Heart left ventricle (tissue), 16 donors: ENCODE results near the gene ANTXRL. TPM values are rescaled to one million over a fixed set of nuclear protein-coding genes. Genes with fewer than 3 reads are reported as not detected.
A peak's percentile ranks its signal among the peaks of the same experiment; 100 is the strongest.

Experiments used
- ATAC-seq, 4 donors: fragments of 200-7000 bp; cut with Tn5 transposase; one replicate each; pipeline ENCODE4 v1.9.1; 2020 to 2022; ENCODE audit warnings: moderate library complexity in 4 of 4, mild to moderate bottlenecking in 3 of 4, moderate number of reproducible peaks in 1 of 4
- DNase-seq, 5 donors: peaks; one replicate each; pipeline ENCODE4 v3.0.0-alpha.2; 2020
- H3K27ac ChIP-seq, 12 donors: fragments of 200-600 bp; sonication (generic) in 4 of 12; one replicate each; pipeline versions ENCODE4 v1.5.0 to v1.8.0; 2016 to 2022; ENCODE audit warnings: mild to moderate bottlenecking in 2 of 12
- H3K27me3 ChIP-seq, 9 donors: fragments of 200-600 bp; sonication (generic) in 2 of 9; one replicate each; pipeline versions ENCODE4 v1.5.1 to v1.8.0; 2016 to 2022; ENCODE audit warnings: mild to moderate bottlenecking in 3 of 9
- H3K36me3 ChIP-seq, 9 donors: fragments of 200-600 bp; sonication (generic) in 2 of 9; one replicate each; pipeline versions ENCODE4 v1.5.0 to v1.8.0; 2018 to 2022; ENCODE audit warnings: mild to moderate bottlenecking in 2 of 9
- H3K4me1 ChIP-seq, 12 donors: fragments of 200-600 bp; sonication (generic) in 4 of 12; one replicate each; pipeline versions ENCODE4 v1.5.0 to v1.8.0; 2016 to 2022; ENCODE audit warnings: mild to moderate bottlenecking in 3 of 12
- H3K4me3 ChIP-seq, 12 donors: fragments of 200-600 bp; sonication (generic) in 4 of 12; one replicate each; pipeline versions ENCODE4 v1.5.0 to v1.8.0; 2017 to 2022; ENCODE audit warnings: mild to moderate bottlenecking in 9 of 12, moderate library complexity in 4 of 12
- H3K9me3 ChIP-seq, 12 donors: fragments of 200-600 bp; sonication (generic) in 4 of 12; one replicate each; pipeline versions ENCODE4 v1.5.0 to v1.8.0; 2016 to 2022; ENCODE audit warnings: mild to moderate bottlenecking in 1 of 12
- POLR2A ChIP-seq, 2 donors: fragments of 450-650 bp; IDR thresholded peaks; one replicate each; pipeline ENCODE4 v1.6.1; 2017; ENCODE audit warnings: antibody characterized with exemption in 2 of 2, mild to moderate bottlenecking in 2 of 2, moderate library complexity in 2 of 2
- WGBS, 4 donors: extraction: QIAGEN DNeasy Blood & Tissue Kit in 2 of 4; methylation state at CpG; one replicate each; pipeline versions ENCODE4 v1.1.5 to v1.1.7; 2013 to 2018; 5-methylcytosine and 5-hydroxymethylcytosine counted together
- intact Hi-C, 10 donors: fragments of 100-400 bp; cut with DNase I; formaldehyde crosslinking; loops; one replicate each; pipeline versions ENCODE4 v1.11.1 to v1.14.2; 2022
- polyA plus RNA-seq, 2 donors: library from polyadenylated mRNA; stranded (reverse); fragments of 200-250 nt; gene quantifications; one replicate each; pipeline ENCODE4 v1.2.3, GENCODE V29; 2013
- total RNA-seq, 9 donors: library from RNA; depleted of rRNA in 2 of 9; stranded (reverse); fragments of >200 nt in 2 of 9; fragmentation: NEBNext Ultra II Directional in 3 of 9; extraction: Animal tissue kit (Norgen Biotek cat#: 25700) in 3 of 9; gene quantifications; one replicate each; pipeline versions ENCODE4 v1.1.0 to v1.2.4, GENCODE V29; 2016 to 2023
- TF ChIP-seq, protein P1 (sequence below), 12 donors: fragments of 200-600 bp; sonication (generic) in 4 of 12; IDR thresholded peaks; one replicate each; pipeline versions ENCODE4 v1.5.0 to v1.8.0; 2018 to 2022; ENCODE audit warnings: antibody characterized with exemption in 12 of 12, mild to moderate bottlenecking in 5 of 12
- donor health status: ischemic (EF 13 %, LVEDD 7.1; RV severe dilation, severe dysfunction).
- donor health status: healthy with polysubstance abuse.
- donor health status: DM: no; HTN: yes; CAD: no.
- donor health status: DM: no; HTN: no; CAD: no.
- donor health status: ischemic (EF 25% LVEDD 6.9; RV normal size, moderate dysfunction).
- donor health status: ischemic (EF 25% LVEDD 5.7; RV mildly dilated, moderate dysfunction).
- donor health status: healthy.
- donor health status: DM: yes; HTN: yes; CAD: no.
- donor health status: ischemic (EF 35%, LVEDD 5.7; RV mildly dilated, moderate dysfunction).
- donor health status: nonischemic (EF 11% LVEDD 7.7; RV severe dilation, severe dysfunction).
- donor health status: DM: yes; HTN: yes; CAD: no.
- donor health status: PGD.
- donor health status: ischemic (EF 29% LVEDD 5.4; RV normal size, mild dysfunction).
- donor health status: nonischemic (EF 23%, LVEDD 6.1; RV moderate dilation, normal function).

The ANTXRL gene
- total and polyA plus RNA-seq, 11 donors, result 0.42 to 0.99 (median 0.90) TPM; not detected in 8

DNA sequence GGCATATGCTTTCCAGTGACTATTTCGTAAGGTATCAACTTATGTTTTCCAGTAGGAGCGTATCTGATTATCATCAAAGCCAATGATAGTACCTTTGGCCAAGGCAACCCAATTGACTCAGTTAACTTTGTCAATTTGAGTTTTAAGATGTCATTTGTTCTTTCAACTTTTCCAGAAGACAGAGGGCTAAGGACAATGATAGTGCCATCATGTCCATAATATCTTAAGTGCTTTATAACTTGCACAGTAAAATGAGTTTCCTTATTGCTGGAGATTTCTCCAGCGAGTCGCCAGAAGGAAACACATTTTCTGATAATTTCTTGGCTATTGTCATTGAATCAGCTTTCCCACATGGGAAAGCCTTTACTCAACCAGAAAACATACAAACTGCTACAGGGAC lies 35.0 kb downstream of the ANTXRL start:
- no peak for DNase-seq
- no peak for ATAC-seq
- intact Hi-C loops, result no loop called here
- no peaks in the 10 kb centered on the region for H3K27me3 ChIP-seq
- H3K27ac ChIP-seq, result no peak overlapping the region
- H3K4me3 ChIP-seq, result no peak overlapping the region
- no peak for TF ChIP-seq POLR2A (IDR thresholded peaks at IDR 0.05)
- TF ChIP-seq, protein P1, sequence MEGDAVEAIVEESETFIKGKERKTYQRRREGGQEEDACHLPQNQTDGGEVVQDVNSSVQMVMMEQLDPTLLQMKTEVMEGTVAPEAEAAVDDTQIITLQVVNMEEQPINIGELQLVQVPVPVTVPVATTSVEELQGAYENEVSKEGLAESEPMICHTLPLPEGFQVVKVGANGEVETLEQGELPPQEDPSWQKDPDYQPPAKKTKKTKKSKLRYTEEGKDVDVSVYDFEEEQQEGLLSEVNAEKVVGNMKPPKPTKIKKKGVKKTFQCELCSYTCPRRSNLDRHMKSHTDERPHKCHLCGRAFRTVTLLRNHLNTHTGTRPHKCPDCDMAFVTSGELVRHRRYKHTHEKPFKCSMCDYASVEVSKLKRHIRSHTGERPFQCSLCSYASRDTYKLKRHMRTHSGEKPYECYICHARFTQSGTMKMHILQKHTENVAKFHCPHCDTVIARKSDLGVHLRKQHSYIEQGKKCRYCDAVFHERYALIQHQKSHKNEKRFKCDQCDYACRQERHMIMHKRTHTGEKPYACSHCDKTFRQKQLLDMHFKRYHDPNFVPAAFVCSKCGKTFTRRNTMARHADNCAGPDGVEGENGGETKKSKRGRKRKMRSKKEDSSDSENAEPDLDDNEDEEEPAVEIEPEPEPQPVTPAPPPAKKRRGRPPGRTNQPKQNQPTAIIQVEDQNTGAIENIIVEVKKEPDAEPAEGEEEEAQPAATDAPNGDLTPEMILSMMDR (IDR thresholded peaks at IDR 0.05), result no peak
- H3K9me3 ChIP-seq, result no peaks in the 10 kb centered on the region
- H3K4me1 ChIP-seq, result peaks cover 0 to 7% (median 0%) of the 10 kb centered on the region in 12 donors
- no peaks in the 10 kb centered on the region for H3K36me3 ChIP-seq
- WGBS, 4 donors, result 80 to 90% (median 82%) methylated on average over 4 of the region's 4 CpGs

DNA sequence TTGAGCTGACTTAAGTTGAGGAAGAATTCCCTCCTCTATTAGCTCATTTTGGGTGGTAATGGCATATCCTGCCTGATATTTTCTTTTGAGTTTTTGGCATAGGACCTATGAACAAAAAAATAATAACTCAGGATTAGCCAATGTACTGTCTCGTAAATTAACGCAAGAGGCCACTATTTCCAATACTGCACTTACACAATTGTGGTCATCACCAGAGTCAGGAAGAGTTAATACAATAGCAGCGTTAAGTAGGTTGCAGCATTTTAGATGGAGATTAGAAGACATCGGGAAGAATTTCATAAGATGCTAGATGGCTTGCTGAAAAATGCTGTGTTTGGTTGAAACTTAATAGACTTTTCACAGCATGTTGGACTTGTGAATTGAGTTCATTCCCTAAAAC lies 36.4 kb downstream of the ANTXRL start:
- ATAC-seq, result no peak
- intact Hi-C loops, result no loop called here
- TF ChIP-seq, protein P1 (IDR thresholded peaks at IDR 0.05), result no peak
- TF ChIP-seq POLR2A (IDR thresholded peaks at IDR 0.05), result no peak

DNA sequence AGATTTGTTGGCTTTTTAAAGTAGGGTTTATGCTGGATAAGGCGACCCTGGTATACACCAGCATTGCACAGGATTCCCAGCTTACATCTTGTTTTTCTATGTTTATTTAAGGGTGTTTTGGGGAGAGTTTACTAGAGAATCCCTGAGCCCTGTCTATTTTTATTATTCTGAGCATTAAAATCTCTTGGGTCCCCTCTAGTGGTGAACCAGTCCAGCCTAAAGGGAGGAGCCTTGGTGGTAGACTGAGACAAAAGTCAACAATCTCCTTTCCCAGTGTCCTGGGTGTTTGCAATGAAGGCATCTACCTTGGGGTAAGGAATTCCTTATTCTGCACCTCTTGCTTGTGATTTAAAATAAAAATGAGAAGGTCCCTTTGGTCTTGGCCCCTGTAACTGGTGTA lies 38.2 kb downstream of the ANTXRL start:
- Histone ChIP-seq H3K36me3 (no peaks in the 10 kb centered on the region), H3K4me1 (no peaks in the 10 kb centered on the region), H3K9me3 (no peaks in the 10 kb centered on the region), H3K4me3 (no peak overlapping the region), H3K27ac (no peak overlapping the region), H3K27me3 (peaks cover 0 to 4% (median 0%) of the 10 kb centered on the region in 9 donors)
- no peak for ATAC-seq
- intact Hi-C loops, result loop anchor here in 2 of 10 donors (5.0 kb wide), 1 partner anchor 98 kb away; no protein-coding TSS in a partner anchor
- TF ChIP-seq POLR2A (IDR thresholded peaks at IDR 0.05), result no peak
- TF ChIP-seq, protein P1 (IDR thresholded peaks at IDR 0.05), result peak in 11 of 12 donors; percentile 28 to 55 (median 36)
- DNase-seq, result no peak
- WGBS, 4 donors, result 88 to 100% (median 95%) methylated on average over 1 of the region's 1 CpG

More for the DNA sequence above, 36.4 kb downstream of the ANTXRL start:
- Histone ChIP-seq H3K4me1 (peaks cover 0 to 7% (median 0%) of the 10 kb centered on the region in 12 donors), H3K9me3 (no peaks in the 10 kb centered on the region), H3K4me3 (no peak overlapping the region), H3K27ac (no peak overlapping the region), H3K36me3 (no peaks in the 10 kb centered on the region), H3K27me3 (no peaks in the 10 kb centered on the region)
- WGBS, 4 donors, result 84 to 89% (median 86%) methylated on average over 4 of the region's 4 CpGs
- no peak for DNase-seq

DNA sequence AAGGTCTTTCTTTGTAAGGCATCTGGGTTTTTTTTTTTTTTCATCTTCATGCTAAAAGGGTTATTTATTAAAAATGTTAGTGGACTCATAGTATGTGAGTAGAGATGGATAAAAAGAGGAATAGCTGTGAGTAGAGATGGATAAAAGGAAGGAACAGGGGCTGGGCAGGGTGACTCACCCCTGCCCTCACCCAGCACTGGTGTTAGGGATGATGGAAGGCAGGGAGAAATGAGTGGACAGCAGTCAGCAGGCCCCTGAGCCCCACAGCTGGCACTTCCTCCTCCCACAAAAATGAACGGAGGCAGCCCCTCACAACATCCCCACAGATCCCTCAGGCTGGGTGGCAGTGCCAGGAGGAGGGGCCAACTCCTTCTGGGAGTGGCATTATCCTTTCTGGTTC lies 39.3 kb downstream of the ANTXRL start:
- ATAC-seq (no peak), DNase-seq (no peak)
- H3K27ac ChIP-seq, result no peak overlapping the region
- H3K27me3 ChIP-seq, result peaks cover 0 to 6% (median 0%) of the 10 kb centered on the region in 9 donors
- H3K4me3 ChIP-seq, result no peak overlapping the region
- H3K36me3 ChIP-seq, result no peaks in the 10 kb centered on the region
- 50 to 90% (median 61%) methylated on average over 1 of the region's 1 CpG for WGBS, 4 donors
- intact Hi-C loops, result loop anchor here in 2 of 10 donors (5.0 kb wide), 1 partner anchor 99 kb away; no protein-coding TSS in a partner anchor
- no peaks in the 10 kb centered on the region for H3K9me3 ChIP-seq
- no peaks in the 10 kb centered on the region for H3K4me1 ChIP-seq
- TF ChIP-seq POLR2A (IDR thresholded peaks at IDR 0.05), result no peak
- TF ChIP-seq, protein P1 (IDR thresholded peaks at IDR 0.05), result no peak
